MG63 (cell line): ENCODE results near the gene ZNF224. TPM values are rescaled to one million over a fixed set of nuclear protein-coding genes. Genes with fewer than 3 reads are reported as not detected.
A peak's percentile ranks its signal among the peaks of the same experiment; 100 is the strongest.
"Not testable (repeated sequence)": the region's sequence is repeated elsewhere in the genome, so short reads cannot be mapped to it uniquely, and the experiment has no call there.

Experiments used
- DNase-seq: peaks from one replicate; pipeline ENCODE4 v3.0.0-alpha.2; 2020
- H3K27me3 ChIP-seq: fragments of 250-450 bp; sonication (Bioruptor Pico); 2 replicates; pipeline ENCODE4 v1.5.1; 2020; ENCODE audit warnings: mild to moderate bottlenecking, moderate library complexity
- H3K36me3 ChIP-seq: fragments of 250-450 bp; sonication (Bioruptor Pico); 2 replicates; pipeline ENCODE4 v1.5.1; 2020; ENCODE audit warnings: mild to moderate bottlenecking, moderate library complexity
- H3K4me3 ChIP-seq: fragments of 250-450 bp; sonication (Bioruptor Pico); 2 replicates; pipeline ENCODE4 v1.5.1; 2020; ENCODE audit warnings: mild to moderate bottlenecking, moderate library complexity
- H3K9me3 ChIP-seq: fragments of 250-450 bp; sonication (Bioruptor Pico); 2 replicates; pipeline ENCODE4 v1.5.1; 2020; ENCODE audit warnings: mild to moderate bottlenecking, moderate library complexity
- total RNA-seq: library from RNA; depleted of rRNA; stranded (reverse); fragments of >200 nt; shearing (Covaris generic); gene quantifications from 2 replicates; pipeline ENCODE4 v1.2.3, GENCODE V29; 2014; ENCODE audit warnings: low replicate concordance; rRNA removed

The ZNF224 gene
- total RNA-seq, 1 experiment from 2014 or later, result 17.1 TPM

GRCh38 chr19:44111910-44112463 is 17.8 kb downstream of the ZNF224 start:
- H3K4me3 ChIP-seq, result peak overlapping the region; percentile 78
- DNase-seq, result no peak
- peaks cover 26% of the 10 kb centered on the region for H3K36me3 ChIP-seq
- no peaks in the 10 kb centered on the region for H3K27me3 ChIP-seq
- H3K9me3 ChIP-seq, result peaks cover 17% of the 10 kb centered on the region

GRCh38 chr19:44112802-44113137 is 18.6 kb downstream of the ZNF224 start:
- Histone ChIP-seq H3K36me3 (peaks cover 26% of the 10 kb centered on the region), H3K9me3 (peaks cover 17% of the 10 kb centered on the region), H3K4me3 (peak overlapping the region; percentile 78), H3K27me3 (no peaks in the 10 kb centered on the region)
- no peak for DNase-seq

GRCh38 chr19:44113138-44113783 is 19.1 kb downstream of the ZNF224 start, which contains the start of gene ZNF225:
Gene ZNF225, plus strand, starts transcription at chr19:44113399. Its CDS starts 2,429 bp downstream, at chr19:44115828.
- DNase-seq, result peak; percentile 98
- peaks cover 26% of the 10 kb centered on the region for H3K36me3 ChIP-seq
- no peaks in the 10 kb centered on the region for H3K27me3 ChIP-seq
- H3K4me3 ChIP-seq, result peak within 1 kb of the TSS; percentile 78
- peaks cover 13% of the 10 kb centered on the region for H3K9me3 ChIP-seq

GRCh38 chr19:44113784-44114390 is 19.7 kb downstream of the ZNF224 start:
- Histone ChIP-seq H3K27me3 (no peaks in the 10 kb centered on the region), H3K36me3 (peaks cover 22% of the 10 kb centered on the region), H3K9me3 (peaks cover 7% of the 10 kb centered on the region), H3K4me3 (peak overlapping the region; percentile 78)
- DNase-seq, result peak; percentile 5

- Histone ChIP-seq H3K9me3 (peaks cover 11% of the 10 kb centered on the region), H3K36me3 (peaks cover 56% of the 10 kb centered on the region)
- DNase-seq, H3K4me3 ChIP-seq, H3K27me3 ChIP-seq: not testable (repeated sequence)
These were observed 27.0 kb downstream of the ZNF224 start for GRCh38 chr19:44121162-44121561.

- peaks cover 43% of the 10 kb centered on the region for H3K36me3 ChIP-seq
- H3K4me3 ChIP-seq, result no peak overlapping the region
- no peak for DNase-seq
- no peaks in the 10 kb centered on the region for H3K27me3 ChIP-seq
- H3K9me3 ChIP-seq, result peaks cover 31% of the 10 kb centered on the region
These were observed 37.8 kb downstream of the ZNF224 start for GRCh38 chr19:44131955-44132354.

- Histone ChIP-seq H3K36me3 (peaks cover 26% of the 10 kb centered on the region), H3K27me3 (no peaks in the 10 kb centered on the region), H3K4me3 (peak within 1 kb of the TSS; percentile 82), H3K9me3 (peaks cover 8% of the 10 kb centered on the region)
- DNase-seq, result peak; percentile 88
These were observed 47.3 kb downstream of the ZNF224 start, which contains the start of gene ZNF234 for GRCh38 chr19:44141191-44142058. Gene ZNF234, plus strand, starts transcription at chr19:44141554. Its CDS starts 3,079 bp downstream, at chr19:44144633.

GRCh38 chr19:44142059-44142433 is 47.9 kb downstream of the ZNF224 start:
- Histone ChIP-seq H3K27me3 (no peaks in the 10 kb centered on the region), H3K9me3 (peaks cover 4% of the 10 kb centered on the region), H3K36me3 (peaks cover 30% of the 10 kb centered on the region), H3K4me3 (peak overlapping the region; percentile 82)
- peak; percentile 13 for DNase-seq

GRCh38 chr19:44149776-44150175 is 55.6 kb downstream of the ZNF224 start:
- no peak overlapping the region for H3K4me3 ChIP-seq
- peaks cover 7% of the 10 kb centered on the region for H3K9me3 ChIP-seq
- H3K36me3 ChIP-seq, result peaks cover 81% of the 10 kb centered on the region
- H3K27me3 ChIP-seq, result no peaks in the 10 kb centered on the region
- no peak for DNase-seq

GRCh38 chr19:44151491-44151890 is 57.3 kb downstream of the ZNF224 start:
- Histone ChIP-seq H3K27me3 (no peaks in the 10 kb centered on the region), H3K9me3 (peaks cover 20% of the 10 kb centered on the region), H3K4me3 (no peak overlapping the region), H3K36me3 (peaks cover 76% of the 10 kb centered on the region)
- no peak for DNase-seq

GRCh38 chr19:44156475-44156874 is 62.3 kb downstream of the ZNF224 start:
- Histone ChIP-seq H3K4me3 (no peak overlapping the region), H3K9me3 (peaks cover 47% of the 10 kb centered on the region), H3K36me3 (peaks cover 50% of the 10 kb centered on the region), H3K27me3 (no peaks in the 10 kb centered on the region)
- DNase-seq, result no peak

Other genes starting within 250 kb of the ZNF224 start
- gene ZNF404, start 210.4 kb upstream of the ZNF224 start, total RNA-seq, result 0.76 and 1.9 TPM in 2 replicates
- gene ZNF45, start 159.1 kb upstream of the ZNF224 start, total RNA-seq, result 6.8 and 8.6 TPM in 2 replicates
- gene ZNF221, start 143.1 kb upstream of the ZNF224 start, total RNA-seq, result 1.4 and 1.6 TPM in 2 replicates
- gene ZNF155, start 110.2 kb upstream of the ZNF224 start, total RNA-seq, result 2.3 and 4.5 TPM in 2 replicates
- 1.2 and 3.9 TPM in 2 replicates for gene ZNF230, start 91.4 kb upstream of the ZNF224 start, total RNA-seq
- gene ZNF222, start 69.0 kb upstream of the ZNF224 start, total RNA-seq, result 2.2 and 9.1 TPM in 2 replicates
- gene ZNF223, start 42.3 kb upstream of the ZNF224 start, total RNA-seq, result 0.63 and 2.9 TPM in 2 replicates
- gene ZNF284, start 22.2 kb upstream of the ZNF224 start, total RNA-seq, result 1.4 and 1.7 TPM in 2 replicates
- 1.3 and 3.1 TPM in 2 replicates for gene ZNF225, start 19.0 kb downstream of the ZNF224 start, total RNA-seq
- gene ZNF234, start 47.2 kb downstream of the ZNF224 start, total RNA-seq, result 3.9 and 10.0 TPM in 2 replicates
- 8.8 and 12.7 TPM in 2 replicates for gene ZNF226, start 70.7 kb downstream of the ZNF224 start, total RNA-seq
- gene ZNF227, start 118.2 kb downstream of the ZNF224 start, total RNA-seq, result 6.5 and 7.3 TPM in 2 replicates
- gene ZNF233, start 165.5 kb downstream of the ZNF224 start, total RNA-seq, result 0.43 TPM in 1 of 2 replicates, not detected in the other
- 0.95 and 2.3 TPM in 2 replicates for gene ZNF235, start 210.7 kb downstream of the ZNF224 start, total RNA-seq